Endothelial cell of umbilical vein (primary cell): ENCODE results near the gene PDLIM4.

ENCODE experiments used
- EZH2 ChIP-seq: IDR thresholded peaks from 2 replicates; pipeline ENCODE4 v1.6.1; 2012; ENCODE audit warnings: borderline replicate concordance, low read depth, mild to moderate bottlenecking, moderate library complexity, low read length, inconsistent platforms; ENCODE audit not compliant: severe bottlenecking
- FOS ChIP-seq: IDR thresholded peaks from 2 replicates; pipeline ENCODE4 v1.6.1; 2011; ENCODE audit warnings: mild to moderate bottlenecking, low read length, moderate library complexity, borderline replicate concordance; ENCODE audit not compliant: insufficient read depth
- GATA2 ChIP-seq: IDR thresholded peaks from 2 replicates; pipeline ENCODE4 v1.7.0; 2011; ENCODE audit warnings: low read depth, mild to moderate bottlenecking, moderate library complexity, mixed read lengths, low read length; ENCODE audit not compliant: insufficient read length, insufficient read depth
- POLR2A ChIP-seq: IDR thresholded peaks from 2 replicates; pipeline ENCODE4 v1.6.1; 2012; ENCODE audit warnings: low read depth, mild to moderate bottlenecking, control low read depth, low read length
- POLR2AphosphoS5 ChIP-seq: IDR thresholded peaks from 2 replicates; pipeline ENCODE4 v1.6.1; 2012; ENCODE audit warnings: low read depth, mild to moderate bottlenecking, control low read depth, low read length, moderate library complexity; ENCODE audit not compliant: insufficient read depth
- TF ChIP-seq, protein P1 (sequence below): IDR thresholded peaks from 2 replicates; pipeline ENCODE4 v1.6.1; 2011; ENCODE audit not compliant: insufficient read depth, insufficient read length
- TF ChIP-seq, protein P2 (sequence below), 2 donors: IDR thresholded peaks; 1 replicate in 1 of 2; 2 replicates in 1 of 2; pipeline ENCODE4 v1.5.1; 2011; ENCODE audit warnings: low read length in 2 of 2, mild to moderate bottlenecking in 2 of 2, moderate library complexity in 2 of 2, control low read depth in 1 of 2, inconsistent platforms in 1 of 2, low read depth in 1 of 2; ENCODE audit not compliant: insufficient read depth in 1 of 2; ENCODE audit errors: extremely low read depth in 1 of 2

DNA sequence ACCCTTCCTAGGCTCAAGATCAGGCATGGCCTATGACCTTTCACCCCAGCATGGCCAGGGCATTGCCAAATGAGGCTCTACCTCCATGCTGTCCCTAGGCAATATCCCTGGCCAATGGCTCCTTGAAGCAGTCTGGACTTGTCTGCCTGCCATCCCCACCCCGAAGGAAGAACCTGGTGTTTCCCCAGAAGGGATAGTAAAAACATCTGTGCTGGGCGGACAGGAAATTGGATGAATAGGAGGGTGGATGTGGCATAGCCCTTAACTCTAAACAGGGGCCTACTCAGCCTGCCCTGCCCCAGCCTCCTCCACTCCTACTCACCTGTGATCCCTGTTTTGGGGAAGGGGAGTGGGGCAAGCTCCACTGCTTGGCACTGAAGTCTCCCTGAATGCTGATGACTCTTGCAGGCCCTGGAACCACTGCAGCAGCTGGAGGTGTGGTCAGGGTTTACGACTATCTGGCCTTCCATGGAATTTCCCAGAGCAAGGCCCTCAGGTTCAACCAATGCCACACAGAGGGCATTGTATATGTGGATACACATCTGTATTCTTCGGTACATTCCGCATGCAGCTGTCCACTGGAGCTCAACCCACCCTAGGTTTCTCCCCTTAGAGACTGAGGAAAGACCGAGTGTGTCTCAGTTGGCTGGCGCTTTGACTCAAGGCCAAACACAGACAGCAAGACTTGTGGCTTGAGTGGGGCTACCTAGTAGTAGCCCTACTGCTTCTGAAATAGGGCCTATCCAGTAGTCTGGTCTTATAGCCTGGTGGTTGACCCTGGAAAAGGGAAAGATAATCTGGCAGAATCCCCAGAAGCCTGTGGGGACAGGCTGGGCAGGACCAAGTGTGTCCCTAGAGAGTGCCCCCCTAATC is 23.4 kb upstream of the PDLIM4 start:
- TF ChIP-seq, protein P1, sequence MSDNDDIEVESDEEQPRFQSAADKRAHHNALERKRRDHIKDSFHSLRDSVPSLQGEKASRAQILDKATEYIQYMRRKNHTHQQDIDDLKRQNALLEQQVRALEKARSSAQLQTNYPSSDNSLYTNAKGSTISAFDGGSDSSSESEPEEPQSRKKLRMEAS: no peak
- TF ChIP-seq POLR2A: no peak
- TF ChIP-seq, protein P2, sequence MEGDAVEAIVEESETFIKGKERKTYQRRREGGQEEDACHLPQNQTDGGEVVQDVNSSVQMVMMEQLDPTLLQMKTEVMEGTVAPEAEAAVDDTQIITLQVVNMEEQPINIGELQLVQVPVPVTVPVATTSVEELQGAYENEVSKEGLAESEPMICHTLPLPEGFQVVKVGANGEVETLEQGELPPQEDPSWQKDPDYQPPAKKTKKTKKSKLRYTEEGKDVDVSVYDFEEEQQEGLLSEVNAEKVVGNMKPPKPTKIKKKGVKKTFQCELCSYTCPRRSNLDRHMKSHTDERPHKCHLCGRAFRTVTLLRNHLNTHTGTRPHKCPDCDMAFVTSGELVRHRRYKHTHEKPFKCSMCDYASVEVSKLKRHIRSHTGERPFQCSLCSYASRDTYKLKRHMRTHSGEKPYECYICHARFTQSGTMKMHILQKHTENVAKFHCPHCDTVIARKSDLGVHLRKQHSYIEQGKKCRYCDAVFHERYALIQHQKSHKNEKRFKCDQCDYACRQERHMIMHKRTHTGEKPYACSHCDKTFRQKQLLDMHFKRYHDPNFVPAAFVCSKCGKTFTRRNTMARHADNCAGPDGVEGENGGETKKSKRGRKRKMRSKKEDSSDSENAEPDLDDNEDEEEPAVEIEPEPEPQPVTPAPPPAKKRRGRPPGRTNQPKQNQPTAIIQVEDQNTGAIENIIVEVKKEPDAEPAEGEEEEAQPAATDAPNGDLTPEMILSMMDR (IDR thresholded peaks at IDR 0.05; ENCODE audit: extremely low read depth in 1 of 2, insufficient read depth in 1 of 2, low read depth in 1 of 2, low read length in 2 of 2): no peak
- TF ChIP-seq POLR2AphosphoS5: no peak
- TF ChIP-seq EZH2: no peak
- no peak for TF ChIP-seq GATA2
- no peak for TF ChIP-seq FOS
